C1 segment of cervical spinal cord (tissue), 14 donors: Measurements from ENCODE around the gene COX4I2.
A peak's percentile ranks its signal among the peaks of the same experiment; 100 is the strongest.
"Not testable (repeated sequence)": the region's sequence is repeated elsewhere in the genome, so short reads cannot be mapped to it uniquely, and the experiment has no call there.

ENCODE experiments used
- DNase-seq, 14 donors: peaks; one replicate each; lab custom pipeline; 2025; lab: John Stamatoyannopoulos, UW

The COX4I2 gene

DNA sequence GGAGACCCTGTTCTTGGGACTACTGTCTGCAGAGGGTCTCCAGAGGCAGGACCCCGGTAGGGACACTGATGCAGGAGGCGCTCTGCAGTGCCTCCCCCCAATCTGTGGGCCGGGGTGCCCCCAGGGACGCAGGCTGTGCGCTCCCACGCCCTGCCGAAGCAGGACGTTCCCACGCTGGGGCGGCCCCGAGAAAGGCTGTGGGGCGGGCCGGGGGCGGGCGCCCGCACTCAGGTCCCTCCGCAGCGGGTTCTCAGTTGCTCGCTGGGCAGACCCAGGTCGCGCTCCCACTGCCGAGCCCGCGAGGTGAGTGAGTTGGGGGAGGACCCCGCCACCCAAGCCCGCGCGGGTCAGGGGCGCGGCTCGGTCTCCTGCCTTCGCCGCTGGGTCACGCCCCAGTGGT, at the start of gene COX4I2:
TSS of gene COX4I2 (plus strand) at position 253 of the 400 bp plus-strand sequence. CDS start 1,106 bp downstream, outside the sequence.
- DNase-seq, result no peak

DNA sequence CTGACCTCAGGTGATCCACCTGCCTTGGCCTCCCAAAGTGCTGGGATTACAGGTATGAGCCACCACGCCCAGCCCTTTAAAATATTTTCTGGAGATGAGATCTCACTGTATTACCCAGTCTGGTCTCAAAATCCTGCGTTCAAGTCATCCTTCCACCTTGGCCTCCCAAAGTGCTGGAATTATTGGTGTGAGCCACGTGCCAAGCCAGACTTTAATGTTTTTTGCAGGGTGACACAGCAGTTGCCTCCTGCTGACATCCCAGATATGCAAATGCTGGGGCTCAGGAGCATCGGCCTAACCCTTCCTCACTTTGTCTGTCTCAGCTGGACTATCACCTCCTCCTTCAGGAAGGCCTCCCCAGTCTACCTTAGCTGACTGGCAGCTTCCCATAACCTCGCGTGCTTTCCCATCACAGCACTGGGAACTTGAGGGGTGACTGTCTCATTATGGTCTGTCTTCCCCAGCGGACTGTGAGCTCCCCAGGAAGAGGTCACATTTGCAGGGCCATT, 46.9 kb upstream of the COX4I2 start:
- peak in 1 of 14 donors; percentile 13 for DNase-seq

DNA sequence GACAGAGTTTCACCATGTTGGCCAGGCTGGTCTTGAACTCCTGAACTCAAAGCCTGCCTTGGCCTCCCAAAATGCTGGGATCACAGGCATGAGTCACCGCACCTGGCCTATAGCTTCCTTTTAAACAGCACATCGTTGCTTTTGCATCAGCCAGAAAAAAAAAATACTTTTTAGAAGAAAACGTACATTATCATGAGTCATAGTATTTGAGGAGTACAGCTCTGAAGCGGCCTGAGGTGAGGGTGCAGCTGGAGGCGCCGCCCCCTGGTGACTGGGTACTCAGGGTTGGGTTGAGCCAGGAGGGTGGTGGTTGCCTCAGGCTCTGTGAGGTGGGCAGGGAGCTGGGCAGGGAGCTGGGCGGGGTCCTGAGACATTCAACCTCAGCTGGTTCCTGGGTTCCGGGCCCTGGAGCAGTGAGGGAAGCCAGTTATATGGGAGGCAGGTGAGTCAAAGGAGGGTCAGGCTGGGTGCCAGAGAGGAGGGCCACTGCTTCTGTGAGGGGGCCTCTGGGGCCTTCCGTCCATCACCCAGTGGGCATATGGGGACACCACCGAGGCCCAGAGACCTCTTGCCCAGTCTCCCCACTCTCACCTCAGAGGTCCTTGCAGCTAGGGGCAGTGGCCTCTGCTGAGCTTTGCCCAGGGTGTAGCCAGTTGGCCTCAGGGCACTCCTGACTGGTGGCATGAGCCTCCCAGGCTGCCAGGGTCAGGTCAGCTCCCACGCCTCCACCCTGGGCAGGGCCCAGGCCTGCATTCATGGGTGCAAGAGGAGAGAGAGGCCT, 44.3 kb upstream of the COX4I2 start:
- no peak for DNase-seq

DNA sequence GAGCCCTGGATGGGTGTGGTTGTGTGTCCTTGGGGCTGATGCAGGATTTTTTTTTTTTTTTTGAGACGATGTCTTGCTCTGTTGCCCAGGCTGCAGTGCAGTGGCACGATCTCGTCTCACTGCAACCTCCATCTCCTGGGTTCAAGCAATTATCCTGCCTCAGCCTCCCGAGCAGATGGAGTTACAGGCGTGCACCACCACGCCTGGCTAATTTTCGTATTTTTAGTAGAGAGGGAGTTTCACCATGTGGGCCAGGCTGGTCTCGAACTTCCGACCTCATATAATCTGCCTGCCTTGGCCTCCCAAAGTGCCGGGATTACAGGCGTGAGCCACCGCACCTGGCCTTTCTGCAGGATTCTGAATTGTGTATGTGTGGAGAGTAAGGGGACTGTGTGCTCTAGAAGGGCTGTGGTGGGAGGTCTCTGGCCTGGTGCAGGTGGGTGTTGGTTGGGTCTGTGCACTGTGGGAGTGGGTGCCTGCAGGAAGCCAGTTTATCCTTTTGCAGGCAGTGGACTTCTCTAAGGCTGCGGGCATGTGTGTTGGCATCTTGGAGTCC, 43.6 kb upstream of the COX4I2 start:
- DNase-seq, result no peak

DNA sequence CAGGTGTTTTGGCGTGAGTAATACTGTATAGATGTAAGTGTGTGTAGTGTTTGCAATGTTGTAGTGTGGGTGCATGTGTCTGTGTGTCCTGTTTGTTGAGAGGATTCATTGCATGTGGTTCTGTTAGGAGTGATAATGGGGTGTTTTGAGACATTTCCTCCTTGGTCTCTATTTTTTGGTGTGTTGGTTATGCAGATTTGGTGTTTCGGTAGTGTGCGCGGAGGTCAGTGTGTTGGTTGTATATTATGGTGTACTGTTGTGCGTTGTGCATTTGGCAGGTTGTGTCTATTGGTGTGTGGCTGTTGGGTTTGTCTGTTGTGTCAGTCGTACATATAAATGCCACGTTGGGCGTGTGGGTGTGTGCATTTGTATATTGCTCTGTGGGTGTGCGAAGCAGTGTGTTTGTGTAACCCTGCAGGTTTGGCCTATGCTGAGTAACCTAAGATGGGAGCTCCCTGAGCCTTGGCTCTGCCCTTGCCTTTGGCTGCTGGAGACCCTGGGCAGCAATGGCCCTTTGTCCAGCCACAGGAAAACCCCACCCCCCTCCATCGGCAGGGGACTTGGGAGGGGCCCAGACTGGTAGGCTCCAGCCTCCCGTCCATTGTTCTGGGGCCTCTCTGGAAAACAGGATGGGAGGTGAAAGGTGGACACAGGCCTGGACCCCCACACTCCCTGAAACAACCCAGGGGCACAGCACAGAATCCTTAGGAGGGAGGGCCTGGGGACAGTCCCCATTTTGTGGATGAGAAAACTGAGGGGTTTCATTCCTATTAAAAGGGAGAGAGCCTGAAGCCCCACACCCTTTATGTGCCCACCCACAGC, 42.9 kb upstream of the COX4I2 start:
- DNase-seq, result peak in 1 of 14 donors; percentile 4

DNA sequence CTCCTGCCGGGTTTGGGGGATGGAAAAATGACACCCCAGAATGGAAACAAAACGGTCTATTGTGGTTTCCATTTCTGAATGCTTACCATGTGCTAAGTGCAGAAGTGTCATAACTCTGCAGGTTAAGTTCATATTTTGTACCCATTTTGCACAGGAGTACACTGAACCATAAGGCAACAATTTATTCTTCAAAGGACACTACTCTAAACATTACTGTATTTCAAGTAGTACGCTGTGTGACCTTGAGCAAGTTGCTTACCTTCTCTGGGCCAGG, 42.4 kb upstream of the COX4I2 start:
- no peak for DNase-seq

DNA sequence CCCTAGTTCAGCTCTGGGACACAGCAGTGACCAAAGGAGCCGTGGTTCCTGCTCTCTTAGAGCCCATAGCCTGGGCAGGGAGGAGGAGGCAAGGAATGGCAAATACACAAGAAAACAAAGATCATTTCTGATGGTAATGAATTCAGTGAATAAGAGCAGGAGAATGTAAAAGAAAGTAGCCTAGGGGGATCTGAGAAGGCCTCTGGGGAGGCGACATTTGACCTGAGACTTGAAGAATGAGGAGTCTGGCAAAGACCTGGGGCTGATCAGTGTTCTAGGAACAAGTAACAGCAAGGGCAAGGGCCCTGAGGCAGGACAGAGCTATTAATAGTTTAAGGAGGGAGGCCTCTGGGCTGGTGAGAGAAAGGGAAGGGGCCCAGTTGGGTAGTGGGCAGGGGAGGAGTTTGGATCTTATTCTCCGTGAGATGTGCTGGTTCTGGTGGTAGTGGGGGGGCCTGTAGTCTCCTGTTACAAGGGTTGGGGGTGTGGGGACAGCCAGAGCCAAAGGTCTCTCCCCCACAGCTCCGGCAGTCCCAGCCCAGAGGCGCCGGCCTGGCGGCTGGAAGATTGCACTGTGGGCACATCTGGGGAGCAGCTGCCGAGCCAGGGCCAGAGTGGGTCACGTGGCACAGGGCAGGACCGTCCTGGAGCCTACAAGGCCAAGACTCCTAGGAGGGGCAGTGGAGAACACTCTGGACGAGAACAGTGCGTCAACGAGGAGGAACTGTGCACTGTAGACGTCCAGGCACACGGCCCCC, 41.9 kb upstream of the COX4I2 start:
- DNase-seq, result peak in 5 of 14 donors; percentile 7 to 30 (median 13)

DNA sequence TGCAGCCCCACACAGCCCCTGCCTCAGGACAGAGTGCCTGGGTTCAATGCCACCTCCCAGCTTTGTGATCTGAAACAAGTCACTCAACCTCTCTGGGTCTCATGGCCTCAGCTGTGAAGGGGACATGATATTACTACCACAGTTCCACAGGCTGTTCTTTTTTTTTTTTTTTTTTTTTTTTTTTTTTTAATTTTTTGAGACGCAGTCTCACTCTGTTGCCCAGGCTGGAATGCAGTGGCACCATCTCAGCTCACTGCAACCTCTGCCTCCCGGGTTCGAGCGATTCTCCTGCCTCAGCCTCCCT, 41.3 kb upstream of the COX4I2 start:
- not testable (repeated sequence) for DNase-seq

DNA sequence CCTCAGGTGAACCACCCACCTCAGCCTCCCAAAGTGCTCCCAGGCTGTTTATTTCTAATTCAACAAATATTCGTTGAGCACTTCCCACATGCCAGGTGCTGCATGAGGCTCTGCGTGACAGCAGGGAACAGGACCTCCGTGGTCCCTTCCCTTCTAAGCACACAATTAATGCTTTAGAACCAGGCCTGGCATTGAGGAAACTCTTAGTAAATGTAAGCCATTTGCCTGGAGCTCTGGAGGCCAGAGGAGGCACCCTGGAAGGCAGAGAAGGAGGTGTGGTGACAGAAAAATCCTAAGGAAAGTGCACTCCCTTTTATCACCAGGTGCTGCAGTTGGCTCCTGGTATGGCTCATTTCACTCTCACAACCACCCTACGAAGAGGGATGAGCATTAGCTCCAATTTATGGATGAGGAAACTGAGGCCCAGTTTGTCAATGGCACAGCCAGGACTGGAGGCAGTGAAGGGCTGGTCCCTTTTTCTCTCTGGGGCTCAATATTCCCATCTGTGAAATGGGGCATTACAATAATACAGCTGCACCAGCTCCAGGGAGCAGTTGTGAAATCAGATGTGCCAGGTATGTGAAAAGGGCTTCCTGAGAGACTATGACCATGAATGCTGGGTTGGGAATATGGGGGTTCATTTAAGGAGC, 40.8 kb upstream of the COX4I2 start:
- no peak for DNase-seq

DNA sequence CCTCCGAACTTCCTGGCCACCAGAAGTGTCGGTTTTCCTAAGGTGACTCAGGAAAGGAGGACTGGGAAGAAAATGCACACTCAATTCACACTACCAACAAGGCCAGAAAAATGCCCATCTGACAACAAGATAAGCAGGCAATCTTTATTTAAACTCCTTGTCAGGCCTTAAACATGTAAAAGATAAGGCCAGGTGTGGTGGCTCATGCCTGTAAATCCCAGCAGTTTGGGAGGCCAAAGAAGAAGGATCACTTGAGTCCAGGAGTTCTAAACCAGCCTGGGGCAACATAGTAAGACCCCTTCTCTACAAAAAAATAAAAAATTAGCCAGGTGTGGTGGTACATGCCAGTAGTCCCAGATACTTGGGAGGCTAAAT, 40.2 kb upstream of the COX4I2 start:
- no peak for DNase-seq

DNA sequence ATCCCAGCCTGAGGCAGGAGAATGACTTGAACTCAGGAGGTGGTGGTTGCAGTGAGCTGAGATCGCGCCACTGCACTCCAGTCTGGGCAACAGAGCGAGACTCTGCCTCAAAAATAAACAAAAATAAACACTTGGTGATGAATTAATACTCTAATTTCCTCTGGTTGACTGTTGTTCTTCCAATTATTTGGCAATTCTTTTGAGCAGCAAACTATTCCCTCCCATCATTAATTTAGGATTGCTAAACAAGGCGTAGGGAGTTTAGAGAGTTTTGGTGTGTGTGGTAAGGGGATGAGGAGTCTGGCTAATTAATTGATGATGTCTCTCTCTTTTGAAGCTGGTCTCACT, 35.3 kb upstream of the COX4I2 start:
- DNase-seq, result no peak

DNA sequence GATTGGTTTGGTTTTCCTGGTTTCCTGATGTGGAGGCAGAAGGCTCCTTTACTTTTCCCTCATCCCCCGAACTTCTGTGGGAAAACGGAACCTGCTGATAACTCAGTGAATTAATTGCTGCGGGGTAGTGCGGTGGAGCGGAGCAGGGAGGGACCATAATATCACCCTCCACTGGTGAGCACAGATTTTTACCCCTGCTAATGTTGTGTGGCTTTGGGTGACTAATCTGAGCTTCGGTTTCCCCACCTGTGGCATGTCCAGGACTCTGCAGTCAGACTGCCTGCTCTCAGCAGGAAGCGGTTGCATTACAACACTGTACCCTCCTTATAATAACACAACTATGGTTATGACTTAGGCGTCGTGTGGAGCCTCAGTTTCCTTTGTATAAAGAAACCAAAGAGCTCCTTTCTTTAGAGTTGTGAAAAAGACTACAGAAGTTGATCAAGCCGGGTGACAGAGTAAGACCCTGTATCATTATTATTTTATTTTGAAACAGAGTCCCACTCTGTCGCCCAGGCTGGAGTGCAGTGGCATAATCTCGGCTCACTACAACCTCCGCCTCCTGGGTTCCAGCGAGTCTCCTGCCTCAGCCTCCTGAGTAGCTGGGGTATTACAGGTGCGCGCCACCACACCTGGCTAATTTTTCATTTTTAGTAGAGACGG, 34.8 kb upstream of the COX4I2 start:
- no peak for DNase-seq

DNA sequence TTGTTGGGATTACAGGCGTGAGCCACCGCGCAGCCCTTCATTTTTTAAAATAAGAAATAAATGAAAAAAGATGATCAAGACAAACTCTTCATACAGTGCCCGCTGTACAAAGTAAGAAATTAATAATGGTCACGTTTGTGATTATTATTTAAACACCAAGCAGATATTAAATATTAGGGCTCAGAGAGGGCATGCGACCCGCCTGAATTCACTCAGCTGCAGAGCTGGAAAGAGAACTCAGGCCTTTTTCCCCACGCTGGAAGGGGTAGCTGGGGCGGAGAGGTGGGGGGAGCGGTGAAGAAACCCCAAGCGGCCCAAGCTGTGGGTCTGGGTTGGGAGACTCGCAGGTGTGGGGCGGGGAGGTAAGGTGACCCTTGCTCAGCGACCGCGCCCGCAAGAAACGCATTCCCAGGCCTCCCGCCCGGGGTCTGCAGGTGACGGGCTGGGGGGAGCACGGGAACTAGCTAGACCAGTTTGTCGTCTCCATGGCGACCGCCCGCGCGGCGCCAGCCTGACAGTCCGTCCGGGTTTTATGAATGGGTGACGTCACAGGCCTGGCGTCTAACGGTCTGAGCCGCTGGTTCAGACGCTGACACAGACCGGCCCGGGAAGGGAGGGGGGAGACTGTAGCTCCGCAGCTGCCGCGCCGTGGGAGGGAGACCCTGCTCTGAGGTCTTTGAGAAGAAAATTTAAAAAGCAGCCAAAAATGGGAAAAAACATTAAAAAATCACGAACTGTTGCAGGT, 33.7 kb upstream of the COX4I2 start:
- peak; percentile 29 to 92 (median 81) for DNase-seq

DNA sequence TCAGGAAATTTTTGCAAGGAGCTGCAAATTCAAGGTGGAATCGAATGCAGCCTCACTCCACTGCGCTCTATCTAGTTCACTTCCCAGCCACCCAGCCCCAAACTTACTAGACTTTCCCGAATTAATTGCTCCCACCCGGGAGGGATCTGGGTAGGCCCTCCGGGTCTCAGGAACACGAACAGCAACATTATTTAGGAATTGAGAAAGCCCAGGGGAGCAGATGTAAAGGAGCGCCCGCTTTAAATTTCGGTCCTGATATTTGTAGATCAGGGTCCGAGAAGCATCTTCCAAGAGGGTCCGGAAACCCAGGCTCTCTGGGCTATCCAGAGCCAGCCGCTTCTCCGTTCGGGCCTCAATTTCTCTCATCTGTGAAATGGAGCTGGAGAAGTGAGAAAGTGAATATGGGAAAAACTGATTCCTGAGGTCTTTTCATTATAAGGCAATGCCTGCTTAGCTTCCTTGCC, 33.1 kb upstream of the COX4I2 start:
- peak in 1 of 14 donors; percentile 62 for DNase-seq

DNA sequence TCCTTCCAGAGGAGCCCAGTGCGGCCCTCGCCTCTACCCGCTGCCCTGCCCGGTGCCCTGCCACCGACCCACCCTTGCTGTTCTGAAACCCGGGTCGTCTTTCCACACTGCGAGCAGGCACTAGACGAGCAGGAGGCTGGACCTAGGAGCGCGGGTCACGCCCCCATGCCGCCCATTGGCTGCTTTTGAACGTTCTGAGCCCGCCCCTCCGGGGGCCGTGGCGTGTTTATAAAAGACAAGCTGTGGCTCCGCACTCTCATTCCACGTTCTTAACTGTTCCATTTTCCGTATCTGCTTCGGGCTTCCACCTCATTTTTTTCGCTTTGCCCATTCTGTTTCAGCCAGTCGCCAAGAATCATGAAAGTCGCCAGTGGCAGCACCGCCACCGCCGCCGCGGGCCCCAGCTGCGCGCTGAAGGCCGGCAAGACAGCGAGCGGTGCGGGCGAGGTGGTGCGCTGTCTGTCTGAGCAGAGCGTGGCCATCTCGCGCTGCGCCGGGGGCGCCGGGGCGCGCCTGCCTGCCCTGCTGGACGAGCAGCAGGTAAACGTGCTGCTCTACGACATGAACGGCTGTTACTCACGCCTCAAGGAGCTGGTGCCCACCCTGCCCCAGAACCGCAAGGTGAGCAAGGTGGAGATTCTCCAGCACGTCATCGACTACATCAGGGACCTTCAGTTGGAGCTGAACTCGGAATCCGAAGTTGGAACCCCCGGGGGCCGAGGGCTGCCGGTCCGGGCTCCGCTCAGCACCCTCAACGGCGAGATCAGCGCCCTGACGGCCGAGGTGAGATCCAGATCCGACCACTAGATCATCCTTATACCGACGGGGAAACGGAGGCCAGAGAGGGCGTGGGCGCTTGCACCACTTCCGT, 32.4 kb upstream of the COX4I2 start, which contains the start of gene ID1:
TSS of gene ID1 (plus strand) at position 259 of the 871 bp plus-strand sequence. CDS start at position 358, 99 bp downstream.
- DNase-seq, result peak; percentile 21 to 93 (median 83)

DNA sequence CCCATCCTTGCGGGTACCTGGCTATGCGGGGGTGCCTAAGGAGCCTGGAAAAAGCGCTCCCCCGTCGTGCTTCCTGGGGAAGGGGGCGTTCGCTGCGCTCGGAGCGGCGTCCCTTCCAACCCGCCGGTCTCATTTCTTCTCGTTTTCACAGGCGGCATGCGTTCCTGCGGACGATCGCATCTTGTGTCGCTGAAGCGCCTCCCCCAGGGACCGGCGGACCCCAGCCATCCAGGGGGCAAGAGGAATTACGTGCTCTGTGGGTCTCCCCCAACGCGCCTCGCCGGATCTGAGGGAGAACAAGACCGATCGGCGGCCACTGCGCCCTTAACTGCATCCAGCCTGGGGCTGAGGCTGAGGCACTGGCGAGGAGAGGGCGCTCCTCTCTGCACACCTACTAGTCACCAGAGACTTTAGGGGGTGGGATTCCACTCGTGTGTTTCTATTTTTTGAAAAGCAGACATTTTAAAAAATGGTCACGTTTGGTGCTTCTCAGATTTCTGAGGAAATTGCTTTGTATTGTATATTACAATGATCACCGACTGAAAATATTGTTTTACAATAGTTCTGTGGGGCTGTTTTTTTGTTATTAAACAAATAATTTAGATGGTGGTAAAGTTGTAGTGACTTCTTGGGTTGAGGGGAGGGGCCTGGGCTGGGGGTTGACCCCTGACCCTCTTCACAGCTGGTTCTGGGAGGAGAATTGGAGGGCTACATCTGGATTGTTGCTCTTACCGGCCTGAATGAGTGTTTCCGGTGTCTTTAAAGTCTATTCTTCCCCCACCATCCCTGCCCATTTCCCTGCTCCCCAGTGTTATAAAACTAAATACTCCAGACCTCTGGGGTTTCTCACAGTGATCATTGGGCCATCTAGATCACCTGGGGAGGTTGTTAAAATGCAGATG, 31.6 kb upstream of the COX4I2 start:
- DNase-seq, result peak in 5 of 14 donors; percentile 7 to 57 (median 22)

DNA sequence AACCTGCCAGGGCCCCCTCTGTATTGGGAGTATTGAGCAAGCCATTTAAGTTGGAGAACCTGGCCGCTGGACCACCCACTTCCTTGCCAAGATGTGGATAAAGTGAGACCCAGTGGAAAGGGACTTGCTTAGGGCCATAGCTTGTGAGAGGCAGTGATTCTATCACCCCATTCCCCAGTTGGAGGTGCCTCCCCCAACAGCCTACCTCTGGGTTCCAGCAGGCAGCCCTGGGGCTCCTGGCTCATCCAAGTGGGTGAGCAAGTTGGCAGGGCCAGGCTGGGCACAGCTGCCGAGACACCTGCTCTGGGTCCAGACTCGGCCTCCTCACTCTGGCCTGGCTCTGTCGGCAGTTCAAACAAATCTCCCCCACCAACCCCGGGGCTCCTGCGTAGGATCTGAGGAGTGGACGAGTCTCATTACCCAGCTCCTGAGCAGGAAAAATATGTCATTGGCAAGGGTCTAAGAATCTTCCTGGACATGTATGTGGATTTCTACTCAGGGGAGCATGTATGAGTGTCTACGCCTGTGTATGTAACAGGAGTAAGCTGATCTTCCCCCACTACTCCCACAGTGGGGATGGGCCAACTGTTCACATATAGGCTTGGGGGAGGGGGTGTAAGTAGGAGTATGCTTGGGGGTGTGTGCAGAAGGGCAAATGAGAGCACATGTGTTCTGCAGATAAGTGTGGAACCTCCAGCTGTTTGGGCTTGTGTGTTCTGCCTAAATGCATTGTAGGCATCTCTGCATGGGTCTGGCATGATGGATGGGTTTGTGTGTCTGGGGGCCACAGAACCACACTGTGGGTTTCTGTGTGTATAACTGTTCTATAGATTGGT, 30.7 kb upstream of the COX4I2 start:
- DNase-seq, result peak in 4 of 14 donors; percentile 5 to 17 (median 11)
